Caco-2 (cell line): ENCODE data around the gene MTFP1. TPM values are rescaled to one million over a fixed set of nuclear protein-coding genes. Genes with fewer than 3 reads are reported as not detected.

Source experiments
- Bru-seq: library from RNA; stranded (reverse); fragments of 400-500 nt; gene quantifications from one replicate; lab custom pipeline; 2021; lab: Mats Ljungman, UMichigan
- BruChase-seq, 2 experiments: library from RNA; stranded (reverse); fragments of 400-500 nt; gene quantifications; one replicate each; lab custom pipeline; 2021; lab: Mats Ljungman, UMichigan
- BruUV-seq: library from RNA; stranded (reverse); fragments of 400-500 nt; replicated peaks from 2 replicates; lab custom pipeline; 2021; lab: Mats Ljungman, UMichigan
- CTCF ChIA-PET: fragments of 300-600 bp; sonication (Branson Sonifier 250); formaldehyde crosslinking; loops from one replicate; lab custom pipeline; 2022; ENCODE audit warnings: antibody characterized with exemption; lab: Charles Lee
- POLR2A ChIA-PET: fragments of 300-600 bp; sonication (Branson Sonifier 250); formaldehyde crosslinking; loops from one replicate; lab custom pipeline; 2022; ENCODE audit warnings: antibody characterized with exemption; lab: Charles Lee
- DNase-seq, 2 experiments: peaks; one replicate each; pipeline versions ENCODE4 v3.0.0 to v3.0.0-alpha.2; 2020 to 2022
- H3K27me3 ChIP-seq: replicated peaks from 2 replicates; pipeline ENCODE4 v1.6.0; 2011; ENCODE audit warnings: low read length; ENCODE audit not compliant: control insufficient read depth, insufficient read depth
- H3K36me3 ChIP-seq: 2 replicates; pipeline ENCODE4 v1.5.1; 2011; ENCODE audit warnings: low read length; ENCODE audit not compliant: control insufficient read depth, insufficient read depth
- H3K4me1 ChIP-seq: fragments of 250-450 bp; sonication (Bioruptor Pico); 2 replicates; pipeline ENCODE4 v1.5.1; 2020; ENCODE audit warnings: mild to moderate bottlenecking
- H3K4me3 ChIP-seq: 2 replicates; pipeline ENCODE4 v1.5.1; 2011; ENCODE audit warnings: low read depth, mild to moderate bottlenecking, control low read depth, low read length
- H3K9me3 ChIP-seq: fragments of 250-450 bp; sonication (Bioruptor Pico); 2 replicates; pipeline ENCODE4 v1.5.1; 2020; ENCODE audit warnings: mild to moderate bottlenecking, moderate library complexity
- H3K27ac Mint-ChIP-seq: one replicate; pipeline ENCODE4 v1.8.0; 2022; ENCODE audit warnings: mixed read lengths; ENCODE audit not compliant: unreplicated experiment
- H3K27me3 Mint-ChIP-seq: one replicate; pipeline ENCODE4 v1.8.0; 2022; ENCODE audit warnings: mixed read lengths; ENCODE audit not compliant: insufficient read depth, unreplicated experiment
- H3K36me3 Mint-ChIP-seq: one replicate; pipeline ENCODE4 v1.8.0; 2022; ENCODE audit warnings: mild to moderate bottlenecking, mixed read lengths; ENCODE audit not compliant: insufficient read depth, unreplicated experiment
- H3K4me1 Mint-ChIP-seq: one replicate; pipeline ENCODE4 v1.8.0; 2022; ENCODE audit warnings: low read depth, mixed read lengths; ENCODE audit not compliant: unreplicated experiment
- H3K4me3 Mint-ChIP-seq: one replicate; pipeline ENCODE4 v1.8.0; 2022; ENCODE audit warnings: mild to moderate bottlenecking, moderate library complexity, mixed read lengths; ENCODE audit not compliant: unreplicated experiment
- H3K9me3 Mint-ChIP-seq: one replicate; pipeline ENCODE4 v1.8.0; 2022; ENCODE audit warnings: mixed read lengths; ENCODE audit not compliant: unreplicated experiment
- CTCF ChIP-seq, 2 experiments: fragments of 200-600 bp in 1 of 2; IDR thresholded peaks; 1 replicate in 1 of 2; 2 replicates in 1 of 2; pipeline versions ENCODE4 v1.5.1 to v1.8.0; 2011 to 2022; ENCODE audit warnings: antibody characterized with exemption in 1 of 2, control low read depth in 1 of 2, inconsistent platforms in 1 of 2, low read depth in 1 of 2, low read length in 1 of 2, mild to moderate bottlenecking in 1 of 2, moderate library complexity in 1 of 2; ENCODE audit not compliant: insufficient read depth in 1 of 2, severe bottlenecking in 1 of 2, unreplicated experiment in 1 of 2
- intact Hi-C: fragments of 100-400 bp; cut with micrococcal nuclease; formaldehyde crosslinking; loops from one replicate; pipeline ENCODE4 v1.10.0; 2022; ENCODE audit not compliant: unreplicated experiment
- long read RNA-seq: library from polyadenylated mRNA; stranded (forward); transcript quantifications from one replicate; pipeline ENCODE4 v2.0.0, GENCODE V29; 2022
- total RNA-seq: library from RNA; stranded (reverse); gene quantifications from 2 replicates; pipeline ENCODE4 v1.2.3, GENCODE V29; 2022

The MTFP1 gene, protein sequence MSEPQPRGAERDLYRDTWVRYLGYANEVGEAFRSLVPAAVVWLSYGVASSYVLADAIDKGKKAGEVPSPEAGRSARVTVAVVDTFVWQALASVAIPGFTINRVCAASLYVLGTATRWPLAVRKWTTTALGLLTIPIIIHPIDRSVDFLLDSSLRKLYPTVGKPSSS
- total RNA-seq: 20.6 and 23.0 TPM in 2 replicates
- Bru-seq, nascent RNA: percentile 51 among the genes with signal in this experiment
- BruChase-seq, experiment 1, labeled RNA remaining after a 2-hour chase: percentile 55 among the genes with signal in this experiment
- percentile 73 among the genes with signal in this experiment for BruChase-seq, experiment 2, labeled RNA remaining after a 6-hour chase
- long read RNA-seq, transcript MTFP1-201 (4 exons, 1,370 nt): major isoform, 48 of 76 reads
- long read RNA-seq, transcript MTFP1-203 (4 exons, 912 nt): minor isoform, 6 of 76 reads
- long read RNA-seq, transcript MTFP1-204 (4 exons, 759 nt): minor isoform, 8 of 76 reads
- long read RNA-seq, partial matches to known transcripts: 2 of 76 reads
- long read RNA-seq, other reads (novel, unspliced or antisense): 8 of 76 reads

- TF ChIP-seq CTCF (IDR thresholded peaks at IDR 0.05; ENCODE audit: insufficient read depth in 1 of 2, low read depth in 1 of 2, low read length in 1 of 2, severe bottlenecking in 1 of 2, unreplicated experiment in 1 of 2): peak in 1 of 2 experiments; percentile 13
- peak; percentile 80 for DNase-seq
- ChIA-PET CTCF (interaction anchor here (0.6 to 4.3 kb wide), 5 partner anchors 25 to 138 kb away, joined by 3 to 29 read pairs (median 3); partner anchors contain the start of gene SEC14L2), POLR2A (interaction anchor here (0.5 kb wide), 1 partner anchor 53 kb away, joined by 3 read pairs; no protein-coding TSS in a partner anchor)
- peaks cover 27% of the 10 kb centered on the region for H3K4me1 ChIP-seq
- intact Hi-C loops: no loop called here
- H3K36me3 ChIP-seq: no peaks in the 10 kb centered on the region; the same call in 1 of the 2 replicates
- H3K27me3 ChIP-seq: no peaks in the 10 kb centered on the region
- Mint-ChIP-seq H3K27ac (peak within 1 kb of the TSS; percentile 82), H3K9me3 (no peaks in the 10 kb centered on the region), H3K27me3 (no peaks in the 10 kb centered on the region), H3K4me3 (peak within 1 kb of the TSS; percentile 85), H3K36me3 (peaks cover 16% of the 10 kb centered on the region), H3K4me1 (peaks cover 27% of the 10 kb centered on the region)
- no peaks in the 10 kb centered on the region for H3K9me3 ChIP-seq
- peak within 1 kb of the TSS; percentile 62 for H3K4me3 ChIP-seq
- TSS peak; percentile 13 for BruUV-seq
Observed at GRCh38 chr22:30425616-30426387, at the start of gene MTFP1. MTFP1 (plus strand) TSS chr22:30425768; CDS start chr22:30425880, 112 bp downstream.

DNA sequence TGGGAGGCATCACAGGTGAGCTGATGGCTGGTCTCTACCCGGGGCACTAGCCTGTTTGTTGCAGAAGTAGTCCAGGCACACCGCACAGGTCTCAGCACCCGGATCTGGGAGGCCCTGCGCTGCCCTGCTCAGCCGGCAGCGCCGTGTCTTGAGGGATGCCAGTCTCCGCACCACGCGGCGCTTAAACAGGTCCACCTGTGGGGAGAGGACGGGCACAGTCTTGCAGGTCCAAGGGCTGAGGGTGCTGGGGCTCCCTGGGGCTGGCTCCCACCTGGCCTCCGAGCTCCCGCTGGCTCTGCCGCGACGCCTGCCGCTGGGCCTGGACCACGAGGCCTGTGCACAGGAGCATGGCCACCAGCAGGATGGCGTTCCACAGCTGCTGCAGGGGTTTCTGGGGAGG is 45.6 kb upstream of the MTFP1 start:
- Mint-ChIP-seq H3K27ac (no peak overlapping the region), H3K4me3 (no peak overlapping the region), H3K9me3 (no peaks in the 10 kb centered on the region), H3K36me3 (peaks cover 14% of the 10 kb centered on the region), H3K27me3 (no peaks in the 10 kb centered on the region), H3K4me1 (no peaks in the 10 kb centered on the region)
- Histone ChIP-seq H3K9me3 (no peaks in the 10 kb centered on the region), H3K27me3 (no peaks in the 10 kb centered on the region), H3K4me1 (no peaks in the 10 kb centered on the region), H3K36me3 (no peaks in the 10 kb centered on the region), H3K4me3 (no peak overlapping the region)
- DNase-seq: no peak
- CTCF ChIA-PET: no interaction called here
- intact Hi-C loops: no loop called here
- no TSS peak for BruUV-seq
- TF ChIP-seq CTCF (IDR thresholded peaks at IDR 0.05; ENCODE audit: insufficient read depth in 1 of 2, low read depth in 1 of 2, low read length in 1 of 2, severe bottlenecking in 1 of 2, unreplicated experiment in 1 of 2): no peak
- POLR2A ChIA-PET: no interaction called here

DNA sequence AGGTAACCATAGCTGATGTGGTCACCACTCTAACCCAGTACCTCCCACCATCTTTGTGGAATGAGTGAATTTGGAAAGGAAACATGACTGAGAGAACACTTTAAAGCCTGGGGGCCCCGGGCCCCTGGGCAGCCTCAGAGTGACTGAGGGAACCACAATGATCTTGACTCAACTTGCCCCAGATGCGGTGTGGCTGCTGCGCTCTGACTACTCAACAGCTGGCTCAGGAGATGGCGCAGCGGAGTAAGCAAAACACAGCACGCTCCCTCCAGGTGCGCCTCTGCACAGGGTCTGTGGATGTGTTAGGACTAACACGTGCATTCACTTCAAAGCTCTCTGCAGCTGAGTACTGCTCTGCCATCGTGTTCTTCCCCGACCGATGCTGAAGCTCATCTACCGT is 44.3 kb upstream of the MTFP1 start:
- 0 out of 2 replicates have a peak, but pooled peaks cover 4% of the 10 kb centered on the region for H3K4me1 ChIP-seq
- no peak overlapping the region for H3K27ac Mint-ChIP-seq
- H3K4me3 ChIP-seq: no peak overlapping the region
- no peaks in the 10 kb centered on the region for H3K36me3 ChIP-seq
- H3K36me3 Mint-ChIP-seq: peaks cover 10% of the 10 kb centered on the region
- no peak for TF ChIP-seq CTCF (IDR thresholded peaks at IDR 0.05; ENCODE audit: insufficient read depth in 1 of 2, low read depth in 1 of 2, low read length in 1 of 2, severe bottlenecking in 1 of 2, unreplicated experiment in 1 of 2)
- ChIA-PET CTCF (no interaction called here), POLR2A (no interaction called here)
- H3K27me3 Mint-ChIP-seq: no peaks in the 10 kb centered on the region
- H3K9me3 ChIP-seq: no peaks in the 10 kb centered on the region
- no peaks in the 10 kb centered on the region for H3K4me1 Mint-ChIP-seq
- no peak for DNase-seq
- H3K27me3 ChIP-seq: no peaks in the 10 kb centered on the region
- no peak overlapping the region for H3K4me3 Mint-ChIP-seq
- intact Hi-C loops: no loop called here
- no peaks in the 10 kb centered on the region for H3K9me3 Mint-ChIP-seq
- no TSS peak for BruUV-seq
